Measurements from ENCODE around the gene TTLL10.
"Not testable (repeated sequence)": the region's sequence is repeated elsewhere in the genome, so short reads cannot be mapped to it uniquely, and the experiment has no call there.

Gene TTLL10

DNA sequence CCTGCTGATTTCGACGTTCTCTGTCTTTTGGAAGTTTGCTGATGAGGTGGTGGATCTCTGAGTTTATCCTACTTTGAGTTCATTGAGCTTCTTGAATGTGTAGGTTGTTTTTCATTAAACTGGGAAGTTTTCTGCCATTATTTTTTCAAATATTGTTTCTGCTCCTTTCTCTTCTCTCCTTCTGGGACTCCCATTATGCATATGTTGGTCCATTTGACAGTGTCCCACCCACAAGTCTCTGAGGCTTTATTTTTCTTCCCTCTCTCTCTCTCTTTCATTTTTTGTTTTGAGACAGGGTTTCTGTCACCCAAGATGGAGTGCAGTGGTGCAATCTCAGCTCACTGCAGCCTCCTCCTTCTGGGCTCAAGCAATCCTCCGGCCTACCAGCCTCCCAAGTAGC lies 21.0 kb downstream of the TTLL10 start:
- DNase-seq (ENCODE audit: low read depth), result no peak

DNA sequence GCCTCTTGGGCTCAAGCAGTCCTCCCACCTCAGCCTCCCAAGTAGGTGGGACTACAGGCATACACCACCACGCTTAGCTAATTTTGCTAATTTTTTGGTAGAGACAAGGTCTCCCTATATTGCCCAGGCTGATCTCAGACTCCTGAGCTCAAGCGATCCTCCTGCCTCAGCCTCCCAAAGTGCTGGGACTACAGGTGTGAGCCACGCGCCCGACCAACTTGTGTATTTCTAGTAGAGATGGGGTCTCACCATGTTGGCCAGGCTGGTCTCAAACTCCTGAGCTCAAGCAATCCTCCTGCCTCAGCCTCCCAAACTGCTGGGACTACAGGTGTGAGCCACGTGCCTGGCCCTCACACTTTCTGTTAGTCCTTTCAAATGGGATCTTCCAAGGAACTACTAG lies 22.0 kb downstream of the TTLL10 start:
- DNase-seq (ENCODE audit: low read depth), result not testable (repeated sequence)

DNA sequence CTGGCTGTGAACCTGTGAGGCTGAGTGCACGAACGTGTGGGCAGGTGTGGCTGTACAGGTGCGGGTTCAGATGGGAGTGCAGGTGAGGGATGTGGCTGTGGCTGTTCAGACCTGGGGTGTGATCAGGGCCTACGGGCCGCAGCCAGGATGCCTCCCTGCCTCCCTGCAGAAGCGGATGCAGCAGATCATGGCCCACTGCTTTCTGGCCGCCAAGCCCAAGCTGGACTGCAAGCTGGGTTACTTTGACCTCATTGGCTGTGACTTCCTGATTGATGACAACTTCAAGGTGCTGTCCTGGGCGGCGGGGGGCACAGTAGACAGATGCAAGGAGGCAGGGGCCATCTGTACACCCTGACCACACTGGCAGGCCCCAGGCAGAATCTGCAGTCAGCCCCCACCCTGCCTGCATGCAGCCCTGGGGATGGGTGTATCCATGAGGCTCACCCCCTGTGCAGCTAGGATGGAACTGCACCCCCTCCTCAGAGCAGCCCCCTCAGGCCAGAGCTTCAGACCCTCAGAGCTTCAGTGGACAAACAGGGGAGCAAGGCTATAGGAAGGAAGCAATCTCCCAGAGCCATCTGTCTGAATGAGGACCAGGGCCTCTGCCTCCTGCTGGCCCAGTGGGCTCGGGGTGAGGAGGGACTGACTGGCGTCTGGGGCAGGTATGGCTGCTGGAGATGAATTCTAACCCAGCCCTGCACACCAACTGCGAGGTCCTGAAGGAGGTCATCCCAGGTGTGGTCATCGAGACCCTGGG lies 22.9 kb downstream of the TTLL10 start:
- DNase-seq (ENCODE audit: low read depth), result no peak

DNA sequence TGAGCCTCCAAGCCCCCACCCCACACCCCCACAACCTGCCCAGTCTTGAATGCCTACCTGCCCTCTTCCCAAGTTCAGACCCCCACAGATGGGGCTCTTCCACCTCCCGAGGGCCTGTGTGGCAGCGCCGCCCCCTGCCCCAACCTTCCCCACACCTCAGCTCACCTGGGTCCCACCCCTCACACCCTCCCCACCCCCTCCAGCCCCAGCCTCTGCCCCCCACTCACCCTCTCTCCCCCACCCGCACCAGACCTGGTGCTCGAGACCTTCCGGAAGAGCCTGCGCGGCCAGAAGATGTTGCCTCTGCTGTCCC lies 23.5 kb downstream of the TTLL10 start:
- no peak for DNase-seq (ENCODE audit: low read depth)

DNA sequence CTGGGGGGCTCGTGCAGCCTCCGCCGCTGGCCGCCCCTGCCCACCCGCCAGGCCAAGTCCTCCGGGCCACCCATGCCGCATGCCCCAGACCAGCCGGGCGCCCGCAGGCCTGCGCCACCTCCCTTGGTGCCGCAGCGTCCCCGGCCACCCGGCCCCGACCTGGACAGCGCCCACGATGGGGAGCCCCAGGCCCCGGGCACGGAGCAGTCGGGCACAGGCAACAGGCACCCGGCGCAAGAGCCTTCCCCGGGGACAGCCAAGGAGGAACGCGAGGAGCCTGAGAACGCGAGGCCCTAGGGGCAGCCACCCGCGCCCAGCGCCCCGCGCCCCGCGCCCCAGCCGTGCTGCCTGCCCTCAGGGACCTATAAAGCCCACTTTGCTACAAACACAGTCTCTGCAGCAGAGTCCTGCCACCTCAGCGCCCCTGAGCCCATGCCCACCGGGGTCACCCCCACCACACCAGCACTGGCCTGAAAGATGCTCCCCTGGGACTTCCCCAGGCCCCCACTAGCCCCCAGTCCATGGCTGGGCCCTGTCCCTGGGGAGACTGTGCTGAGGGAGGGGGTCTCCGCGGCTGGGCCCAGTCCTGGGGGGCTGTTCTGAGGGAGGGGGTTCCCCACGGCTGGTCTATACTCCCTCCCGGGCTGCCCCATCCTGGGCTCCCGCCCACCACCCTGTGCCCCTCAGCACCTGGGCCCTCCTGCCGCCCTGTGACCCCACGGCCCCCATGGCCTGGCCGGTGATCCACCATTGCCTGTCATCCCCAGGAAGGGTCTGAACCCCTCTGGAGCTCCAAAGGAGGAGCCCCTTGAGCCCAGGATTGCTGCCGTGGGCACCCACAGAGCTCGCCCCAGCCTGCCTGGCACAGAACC lies 24.1 kb downstream of the TTLL10 start:
- DNase-seq (ENCODE audit: low read depth), result no peak

DNA sequence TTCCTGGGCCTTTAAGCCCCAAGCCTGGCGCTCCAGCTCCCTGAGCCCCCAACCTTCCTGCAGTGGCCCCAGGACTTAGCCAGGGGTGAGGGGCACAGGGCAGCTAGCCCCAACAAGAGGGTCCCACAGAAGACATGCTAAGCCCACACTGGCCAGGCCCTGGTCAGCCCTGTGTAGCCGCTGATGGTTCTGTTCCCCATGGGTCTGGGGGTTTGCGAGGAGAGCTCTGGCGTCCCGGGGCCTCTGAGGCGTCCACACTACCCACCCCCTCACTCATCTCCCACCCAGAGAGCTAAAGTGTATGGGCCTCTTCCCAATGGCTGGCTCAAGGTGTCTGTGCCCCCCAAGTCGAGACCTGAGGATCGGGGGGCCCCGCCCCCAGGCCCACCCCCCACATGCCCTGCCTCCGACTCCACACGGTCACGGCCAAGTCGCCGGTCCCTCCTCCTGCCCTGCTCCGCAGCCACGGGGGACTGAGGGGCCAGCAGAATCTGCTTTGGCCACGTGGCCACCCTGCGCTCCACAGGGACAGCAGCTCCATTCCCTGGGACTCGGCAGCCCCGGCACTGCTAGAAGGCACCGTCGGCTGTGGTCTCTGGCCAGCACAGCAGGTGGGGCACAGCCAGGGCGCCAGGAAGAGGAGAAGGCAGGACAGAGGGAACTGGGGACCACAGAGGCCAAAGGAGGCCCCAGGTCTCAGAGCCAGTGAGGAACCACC lies 24.9 kb downstream of the TTLL10 start:
- no peak for DNase-seq (ENCODE audit: low read depth)

DNA sequence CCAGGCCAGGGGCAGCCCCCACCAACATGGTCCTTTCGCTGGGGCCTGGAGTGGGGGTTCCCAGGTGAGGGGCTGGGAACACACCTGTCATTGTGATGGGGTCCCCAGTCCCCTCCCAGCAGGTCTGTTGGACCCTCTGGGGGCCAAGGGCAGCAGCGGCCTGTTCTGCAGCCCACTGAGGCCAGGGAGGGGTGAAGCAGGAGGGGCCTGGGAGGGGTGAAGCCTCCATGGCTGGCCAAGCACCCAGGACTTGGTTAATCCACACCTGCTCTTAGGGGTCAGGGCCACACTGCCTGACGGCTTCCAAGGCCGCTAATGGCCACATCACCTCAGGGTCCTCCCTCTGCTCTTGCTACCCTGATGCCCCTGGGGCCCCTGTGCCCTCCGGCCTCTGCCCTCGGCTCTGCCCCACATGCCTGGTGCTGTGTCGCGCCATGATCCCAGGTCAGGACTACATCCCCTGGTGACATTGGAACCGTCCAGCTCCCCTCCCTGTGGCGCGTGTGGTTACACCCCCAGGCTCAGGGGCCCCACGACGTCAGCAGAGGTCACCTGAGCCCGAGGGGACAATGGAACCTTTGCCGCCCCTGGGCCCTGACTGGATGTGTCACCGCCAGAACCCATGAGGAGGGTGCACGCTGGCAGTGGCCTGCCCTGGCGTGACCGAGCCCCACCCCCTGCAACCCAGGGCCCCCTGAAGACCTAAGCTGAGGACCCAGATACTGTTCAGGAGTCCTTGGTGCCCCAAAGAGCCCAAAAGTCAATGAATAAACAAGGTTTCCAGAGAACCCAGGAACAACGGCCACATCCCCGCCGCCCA lies 25.7 kb downstream of the TTLL10 start:
- no peak for DNase-seq (ENCODE audit: low read depth)

DNA sequence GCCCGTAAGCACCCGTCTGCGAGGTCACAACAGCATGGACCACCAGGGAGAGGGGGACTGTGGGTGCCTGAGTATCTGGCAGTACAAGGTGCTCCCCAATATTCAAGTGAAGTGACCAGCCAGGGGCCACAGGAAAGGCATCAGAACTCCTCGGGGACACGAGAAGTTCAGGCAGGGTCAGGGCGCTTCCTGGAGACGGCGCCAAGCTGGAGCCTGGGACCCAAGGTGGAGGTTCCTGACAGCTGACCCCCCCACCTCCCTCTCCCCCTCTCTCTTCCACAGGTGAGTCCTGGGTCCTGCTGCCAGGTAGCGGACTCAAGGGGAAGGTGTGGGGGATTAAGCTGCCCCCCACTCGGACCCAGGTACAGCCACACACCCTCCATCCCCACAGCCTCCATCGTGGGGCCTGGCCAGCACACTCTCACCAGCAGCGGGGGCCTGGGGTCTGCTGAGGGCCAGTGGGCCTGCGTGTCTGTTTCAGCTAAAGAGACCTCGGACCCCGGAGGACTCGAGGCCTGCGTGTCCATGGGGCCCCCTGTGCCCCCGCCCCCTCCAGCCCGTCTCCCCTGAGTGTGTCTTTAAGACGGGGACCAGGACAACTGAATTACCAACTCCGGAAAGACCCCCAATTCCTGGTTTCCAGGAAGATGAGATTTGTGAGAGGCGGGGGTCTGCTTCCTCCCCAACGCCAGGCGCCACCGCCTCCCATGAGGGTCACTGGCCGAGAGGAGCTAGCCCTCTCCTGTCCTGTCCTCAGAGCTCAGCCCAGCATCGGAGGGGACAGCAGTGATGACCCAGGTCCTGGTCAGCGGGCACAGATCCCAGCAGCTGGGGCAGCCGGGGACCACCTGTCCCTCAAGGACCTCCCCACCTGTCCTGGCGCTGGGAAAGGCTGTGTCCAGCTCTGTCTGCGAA lies 26.5 kb downstream of the TTLL10 start:
- no peak for DNase-seq (ENCODE audit: low read depth)

DNA sequence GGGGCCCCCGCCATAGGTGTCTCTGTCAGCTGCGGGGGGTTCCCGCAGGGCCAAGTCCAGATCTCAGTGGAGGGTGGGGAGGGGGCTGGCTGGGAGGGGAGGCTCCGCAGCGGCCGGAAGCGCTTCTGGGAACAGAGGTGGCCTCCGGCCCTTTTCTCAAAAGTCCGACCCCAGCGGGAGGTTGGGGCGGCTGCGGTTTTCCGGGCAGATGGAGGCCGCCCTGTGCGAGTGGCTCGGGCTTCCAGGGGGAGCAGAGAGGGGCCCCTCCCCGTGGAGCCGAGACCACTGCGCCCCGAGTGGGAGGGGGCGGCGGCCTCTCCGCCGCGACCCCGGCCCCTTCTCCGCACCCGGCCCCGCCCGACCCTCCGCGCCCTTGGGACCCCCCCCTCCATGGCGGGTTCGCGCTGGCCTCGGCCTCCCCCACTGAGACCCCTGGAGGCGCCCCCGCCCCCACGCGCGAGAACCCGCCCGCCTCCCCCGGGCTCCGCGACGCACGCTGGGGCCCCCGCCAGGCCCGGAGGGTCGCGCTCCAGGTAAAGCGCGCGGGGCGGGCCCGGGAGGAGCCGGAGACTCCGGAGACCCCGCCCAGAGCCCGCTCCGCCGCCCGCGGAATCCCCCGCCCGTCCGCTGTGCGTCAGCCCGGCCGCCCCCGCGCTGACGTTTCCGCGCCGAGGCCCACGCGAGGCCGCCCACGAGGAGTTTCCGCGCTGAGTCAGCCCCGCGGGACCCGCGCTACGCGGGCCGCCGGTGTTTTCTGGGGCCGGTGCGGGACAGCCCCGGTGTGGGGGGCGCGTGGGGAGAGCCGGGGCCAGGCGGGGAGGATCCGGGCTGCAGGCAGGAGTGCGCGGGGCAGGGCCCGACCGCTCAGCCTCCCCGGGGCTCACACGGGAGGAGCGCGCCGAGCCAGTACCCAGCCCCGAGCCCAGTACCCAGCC lies 27.5 kb downstream of the TTLL10 start:
- DNase-seq (ENCODE audit: low read depth), result peak; percentile 91

DNA sequence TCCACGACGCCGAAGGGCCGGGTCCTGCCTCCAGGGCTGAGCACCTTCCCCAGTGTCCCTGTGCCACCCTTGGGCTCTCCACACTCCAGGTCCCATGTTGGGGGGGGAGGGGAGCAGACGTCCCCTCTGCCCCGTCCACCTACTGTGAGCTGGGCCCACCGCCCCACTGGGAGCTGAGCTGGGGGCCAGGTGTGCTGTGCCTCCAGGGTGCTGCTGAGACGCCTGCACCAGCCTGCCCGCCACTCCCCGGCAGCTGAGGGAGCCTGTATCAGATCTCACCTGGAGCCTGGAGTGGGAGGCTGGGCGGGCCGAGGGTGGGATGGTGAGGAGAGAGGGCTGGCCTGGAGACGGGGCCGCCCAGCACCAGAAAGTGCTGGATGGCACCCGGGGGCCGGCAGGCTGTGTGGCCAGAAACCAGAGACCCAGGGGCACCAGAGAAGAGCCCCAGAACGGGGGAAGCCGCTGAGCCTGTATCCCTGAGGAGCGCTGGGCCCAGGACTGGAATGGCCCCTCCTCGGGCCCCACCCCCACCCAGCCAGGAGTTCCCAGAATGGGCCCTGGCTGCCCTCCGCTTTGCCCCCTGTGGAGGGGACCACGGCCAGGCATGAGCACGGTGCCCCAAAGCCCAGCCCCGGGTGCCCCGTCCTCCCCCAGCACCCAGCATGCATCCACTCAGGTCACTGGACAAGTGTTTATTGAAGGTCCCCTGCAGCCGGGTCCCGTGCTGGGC lies 29.3 kb downstream of the TTLL10 start:
- no peak for DNase-seq (ENCODE audit: low read depth)

DNA sequence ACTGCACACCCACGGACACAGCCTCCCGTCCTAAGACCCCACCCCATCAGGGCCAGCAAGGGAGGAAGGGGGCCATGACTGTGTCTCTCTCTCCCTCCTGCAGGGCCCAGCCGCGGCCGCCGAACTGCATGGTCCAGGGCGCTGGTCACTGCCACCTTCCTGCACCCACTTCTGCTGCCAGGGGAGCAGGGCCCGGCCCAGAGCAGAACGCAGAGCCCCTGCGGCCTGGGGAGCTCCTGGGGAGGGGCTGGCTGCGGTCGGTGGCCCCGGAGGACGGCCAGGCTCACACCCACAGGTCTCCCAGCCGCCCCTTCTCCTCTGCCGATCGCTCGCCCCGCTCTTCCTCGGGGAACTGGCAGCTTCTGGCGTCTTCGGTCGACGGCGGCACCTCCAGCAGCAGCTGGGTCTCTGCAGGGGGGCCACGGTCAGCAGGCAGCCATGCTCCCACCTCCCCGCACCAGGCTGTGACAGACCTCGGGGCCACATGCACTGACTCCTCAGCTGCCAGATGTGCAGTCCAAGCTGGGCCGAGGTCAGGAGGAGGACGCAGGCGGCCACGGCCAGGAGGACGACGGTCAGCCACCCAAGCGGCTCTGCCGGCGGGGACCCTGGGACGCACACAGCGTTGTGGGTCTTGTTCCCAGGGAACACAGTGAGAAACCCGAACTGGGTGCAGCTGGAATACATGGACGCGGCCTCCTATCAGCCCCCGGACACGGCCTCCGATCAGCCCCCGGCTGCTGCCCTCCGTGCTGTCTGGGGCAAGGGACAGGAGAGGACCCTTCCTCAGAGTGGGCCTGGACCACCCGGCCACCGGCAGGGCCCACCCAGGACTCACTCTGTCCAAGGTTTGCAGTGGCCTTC lies 30.1 kb downstream of the TTLL10 start:
- DNase-seq (ENCODE audit: low read depth), result no peak

DNA sequence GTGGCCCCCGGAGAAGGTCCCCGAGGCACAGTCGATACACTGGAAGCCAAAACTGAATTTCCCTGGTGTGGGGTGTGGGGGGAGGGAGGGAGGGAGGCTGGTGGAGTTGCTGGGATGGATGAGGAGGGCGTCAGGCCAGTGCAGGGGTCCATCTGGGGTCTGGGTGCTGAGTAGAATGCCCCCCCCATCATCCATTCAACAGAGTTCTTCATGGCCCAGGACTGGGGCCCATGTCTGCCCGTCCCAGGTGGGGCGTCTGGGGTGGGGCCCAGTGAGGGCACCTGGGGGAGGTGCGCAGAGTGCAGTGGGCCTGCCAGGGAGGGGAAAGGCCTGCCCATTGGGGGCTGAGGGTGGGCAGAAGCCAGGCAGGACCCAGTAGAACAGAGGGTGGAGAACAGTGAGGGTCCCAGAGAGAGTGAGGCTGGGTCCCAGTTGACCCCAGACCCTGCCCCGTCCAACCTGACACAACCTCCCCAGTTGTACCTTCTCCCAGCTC lies 30.8 kb downstream of the TTLL10 start:
- DNase-seq (ENCODE audit: low read depth), result no peak

DNA sequence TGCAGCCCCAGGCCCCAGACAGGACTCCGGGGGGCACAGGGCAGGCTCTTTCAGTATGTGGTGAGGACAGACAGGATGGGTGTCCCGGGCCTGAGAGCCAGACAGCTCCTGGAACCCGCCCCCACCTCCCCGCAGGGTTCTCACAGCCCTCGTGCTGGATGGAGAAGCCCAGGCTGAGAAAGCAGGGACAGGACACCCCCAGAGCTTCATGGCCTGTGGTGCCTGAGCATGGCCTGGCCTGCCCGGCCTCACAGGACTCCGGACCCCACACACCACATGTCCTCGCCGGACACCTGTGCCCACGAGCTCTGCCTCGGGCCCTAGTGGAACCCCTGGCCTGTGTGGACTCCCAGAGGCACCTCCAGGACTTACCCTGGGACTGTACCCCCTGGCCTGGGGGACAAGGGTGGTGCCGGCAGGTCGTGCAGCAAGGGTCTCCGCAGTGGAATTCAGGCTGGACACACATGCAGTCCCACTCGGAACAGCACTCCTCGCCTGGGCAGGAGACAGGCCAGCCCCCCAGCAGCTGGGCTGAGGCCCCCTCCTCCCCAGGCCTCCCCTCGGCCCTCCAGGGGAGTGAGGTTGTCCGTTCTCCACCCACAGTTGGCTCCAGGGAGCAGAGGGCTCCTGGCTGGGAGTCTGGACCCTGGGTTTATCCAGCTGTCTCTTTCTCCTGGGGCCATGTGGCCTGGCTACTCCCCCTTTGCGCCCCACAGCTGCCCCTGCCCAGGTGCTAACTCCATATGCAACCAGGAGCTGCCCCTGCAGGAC lies 31.5 kb downstream of the TTLL10 start:
- no peak for DNase-seq (ENCODE audit: low read depth)

DNA sequence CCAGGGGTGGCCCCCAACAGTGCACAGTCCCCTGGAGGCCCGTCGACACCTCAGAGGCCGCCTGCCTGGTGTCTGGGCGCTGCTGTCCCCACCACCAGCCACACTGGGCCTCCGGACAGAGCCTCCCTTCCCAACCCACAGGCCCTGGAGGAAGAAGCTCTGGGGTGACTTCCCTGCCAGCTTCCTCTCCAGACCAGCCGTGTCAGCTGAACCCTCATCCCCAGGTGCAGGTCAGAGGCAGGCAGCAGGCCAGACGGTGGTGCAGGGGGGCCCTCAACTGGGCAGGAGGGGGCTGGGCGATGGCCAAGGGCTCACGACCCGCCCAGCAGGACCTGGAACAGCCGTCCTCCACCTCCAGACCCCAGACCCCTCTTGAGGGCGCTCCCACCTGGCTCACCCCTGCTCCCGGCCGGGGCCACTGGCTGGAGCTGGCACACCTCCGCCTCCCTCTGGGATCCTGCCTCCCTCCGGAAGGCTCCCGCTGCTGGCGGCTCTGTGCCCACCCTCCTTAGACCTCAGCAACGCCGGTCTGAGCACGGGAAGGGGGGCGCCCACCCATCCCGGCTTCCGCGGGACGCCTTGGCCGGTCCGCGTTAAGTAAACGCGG lies 32.2 kb downstream of the TTLL10 start:
- DNase-seq (ENCODE audit: low read depth), result no peak

DNA sequence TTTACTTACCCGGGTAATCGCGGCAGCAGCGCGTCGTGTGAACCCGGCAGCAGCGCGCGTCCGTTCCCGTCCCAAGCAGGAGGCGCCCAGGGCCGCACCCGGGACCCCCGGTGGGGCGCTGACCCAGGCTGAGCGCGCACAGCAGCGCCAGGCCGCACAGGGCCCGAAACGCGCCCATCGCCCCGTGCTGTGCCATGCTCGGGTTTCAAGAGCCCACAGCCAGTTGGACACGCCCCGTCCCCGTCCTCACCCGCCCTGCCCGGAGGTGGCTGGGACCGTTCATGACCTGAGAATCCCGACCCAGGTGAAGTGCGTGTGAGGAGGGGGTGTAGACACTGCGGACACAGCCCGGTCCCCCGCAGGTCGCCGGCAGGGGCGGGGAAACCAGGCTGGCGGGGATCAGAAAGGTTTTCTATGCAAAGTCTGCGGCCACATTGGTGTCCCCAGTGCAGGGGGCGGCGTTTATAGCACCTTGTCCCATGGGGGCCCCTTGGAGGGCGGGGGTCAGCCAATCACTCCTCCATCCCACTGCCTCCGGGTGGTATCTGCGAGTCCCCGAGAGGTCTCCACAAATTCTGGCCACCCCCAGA lies 32.8 kb downstream of the TTLL10 start, which contains the start of gene TNFRSF18:
Gene TNFRSF18, minus strand, starts transcription at position 217 of the 590 bp plus-strand sequence. Its CDS starts 21 bp downstream, at position 196.
- DNase-seq (ENCODE audit: low read depth), result peak; percentile 47

DNA sequence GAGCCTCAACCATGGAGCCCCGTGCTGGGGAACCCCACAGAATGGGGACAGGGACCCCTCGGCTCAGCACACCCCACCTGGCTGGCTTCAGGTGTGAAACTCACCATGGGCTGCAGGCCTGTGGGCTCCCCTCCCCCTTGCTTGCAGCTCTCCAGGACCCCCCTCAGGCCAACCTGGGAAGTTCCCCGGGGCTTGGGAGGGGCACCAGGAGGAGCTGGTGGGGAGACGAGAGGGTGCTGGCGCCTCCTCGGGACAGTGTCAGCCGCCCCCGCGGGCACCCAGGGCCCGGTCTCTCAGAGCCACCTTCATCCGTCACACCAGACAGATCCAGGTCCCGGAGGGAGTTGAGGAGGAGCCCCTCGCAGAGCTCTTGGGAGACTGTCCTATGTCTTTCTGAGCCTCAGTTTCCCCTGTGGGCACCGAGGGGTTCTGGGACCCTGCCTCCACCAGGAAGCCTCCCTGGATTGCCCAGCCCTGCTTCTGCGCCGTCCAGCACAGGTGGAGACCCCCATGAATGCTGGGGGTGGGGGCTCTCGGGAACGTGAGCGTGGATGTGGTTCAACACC lies 33.4 kb downstream of the TTLL10 start:
- DNase-seq (ENCODE audit: low read depth), result no peak

Data from activated T-helper 9 cell treated with anti-CD3 and anti-CD28 coated beads, Interleukin-2, amount 50 U/mL, for 16 hours (primary cell).